Erythroblast (primary cell): ENCODE data around the gene NCAPD2.

Experiments
- GATA1 ChIP-seq: IDR thresholded peaks from 2 replicates; pipeline ENCODE4 v1.6.1; 2011; ENCODE audit warnings: low read depth, mild to moderate bottlenecking, control low read depth, low read length, moderate library complexity
- POLR2A ChIP-seq: IDR thresholded peaks from 2 replicates; pipeline ENCODE4 v1.6.1; 2011; ENCODE audit warnings: mild to moderate bottlenecking, low read length

DNA sequence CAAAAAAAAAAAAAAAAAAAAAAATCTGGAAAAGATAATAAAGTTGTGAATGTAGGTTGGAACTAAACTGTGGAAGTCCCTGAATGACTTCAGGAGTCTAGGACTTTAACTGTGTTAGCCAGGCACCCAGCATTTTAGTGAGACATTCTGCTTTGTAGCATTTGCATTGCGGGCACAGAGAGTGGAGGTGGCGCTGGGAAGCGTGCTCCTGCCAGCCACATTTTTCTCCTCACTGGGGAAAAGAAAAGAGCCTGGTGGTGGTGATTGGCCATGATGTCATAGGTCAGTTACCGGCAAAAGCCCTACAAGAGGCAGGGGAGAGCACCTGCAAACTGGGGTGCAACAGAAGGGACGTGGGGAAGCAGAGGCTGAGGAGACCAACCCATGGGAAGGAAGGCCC is 30.7 kb downstream of the NCAPD2 start:
- TF ChIP-seq POLR2A = no peak
- TF ChIP-seq GATA1 = no peak
